HG02885 (cell line): ENCODE data around the gene CRTAC1.

Experiments used
- ATAC-seq: cut with Tn5 transposase; IDR thresholded peaks from one replicate; pipeline ENCODE4 v1.9.1; 2021; ENCODE audit warnings: mild to moderate bottlenecking; ENCODE audit not compliant: unreplicated experiment, poor library complexity

The CRTAC1 gene

DNA sequence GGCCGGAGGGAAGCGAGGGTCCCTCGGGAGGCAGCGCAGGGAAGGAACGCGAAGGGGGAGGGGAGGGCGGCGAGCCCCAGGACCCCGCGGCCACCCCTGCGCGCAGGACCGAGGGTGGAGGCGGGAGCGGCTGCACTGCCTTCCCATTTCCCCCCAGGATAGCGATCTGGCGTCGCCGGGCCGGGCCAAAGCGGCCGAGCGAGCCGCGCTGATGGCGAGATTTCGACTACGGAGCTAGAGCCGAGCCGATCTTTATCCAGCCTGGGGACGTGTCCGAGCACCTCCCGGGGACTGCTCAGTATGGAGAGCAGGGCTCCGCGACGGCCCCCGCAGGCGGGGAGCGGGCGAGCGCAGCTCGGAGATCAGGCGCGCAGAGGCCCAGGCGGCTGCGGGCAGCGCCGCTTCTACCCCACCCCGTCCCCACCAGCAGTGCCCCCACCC is 590 bp upstream of the CRTAC1 start:
- ATAC-seq: no peak

DNA sequence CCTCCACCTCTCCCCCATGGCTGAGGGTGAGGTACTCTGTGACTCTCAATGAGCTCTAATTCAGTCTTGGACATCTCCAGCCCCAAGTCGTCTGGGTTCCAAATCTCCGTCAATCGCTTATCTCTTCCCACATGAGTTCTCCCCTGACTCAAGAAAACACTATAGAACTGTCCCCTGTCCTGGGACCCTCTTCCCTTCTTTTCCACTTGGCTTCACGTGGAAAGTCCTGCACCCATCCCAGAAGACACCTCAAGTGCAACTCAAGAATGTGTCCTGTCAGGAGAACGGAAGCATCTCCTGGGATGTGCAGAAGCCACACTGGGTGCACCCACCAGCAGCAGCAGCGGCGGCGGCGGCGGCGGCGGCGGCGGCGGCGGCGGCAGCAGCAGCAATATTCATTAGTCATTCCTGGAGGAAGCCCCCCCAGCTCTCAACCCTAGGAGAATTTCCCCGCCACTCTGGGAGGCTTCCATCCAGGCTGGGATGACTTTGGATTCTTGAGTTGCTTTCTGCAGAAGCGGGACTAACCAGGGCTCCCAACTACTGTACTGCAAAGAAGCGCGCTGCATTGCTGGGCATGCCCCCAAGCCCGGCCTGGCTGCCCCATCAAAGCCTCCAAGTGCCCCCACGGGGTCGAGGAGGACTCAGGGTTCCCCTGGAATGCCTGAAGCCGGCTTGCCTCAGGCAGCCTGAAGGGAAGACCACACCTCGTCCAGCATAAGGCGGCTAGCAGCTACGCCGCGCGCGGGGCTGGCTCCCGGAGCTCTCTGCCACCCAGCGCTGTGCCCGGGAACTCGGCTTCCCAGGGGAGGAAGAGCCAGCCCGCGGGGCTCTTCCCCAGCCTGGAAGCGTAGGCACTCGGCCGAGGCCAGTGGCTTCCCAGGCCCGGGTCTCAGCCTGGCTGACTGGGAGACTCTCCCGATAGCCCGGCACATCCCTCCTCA is 1.0 kb downstream of the CRTAC1 start:
- no peak for ATAC-seq

DNA sequence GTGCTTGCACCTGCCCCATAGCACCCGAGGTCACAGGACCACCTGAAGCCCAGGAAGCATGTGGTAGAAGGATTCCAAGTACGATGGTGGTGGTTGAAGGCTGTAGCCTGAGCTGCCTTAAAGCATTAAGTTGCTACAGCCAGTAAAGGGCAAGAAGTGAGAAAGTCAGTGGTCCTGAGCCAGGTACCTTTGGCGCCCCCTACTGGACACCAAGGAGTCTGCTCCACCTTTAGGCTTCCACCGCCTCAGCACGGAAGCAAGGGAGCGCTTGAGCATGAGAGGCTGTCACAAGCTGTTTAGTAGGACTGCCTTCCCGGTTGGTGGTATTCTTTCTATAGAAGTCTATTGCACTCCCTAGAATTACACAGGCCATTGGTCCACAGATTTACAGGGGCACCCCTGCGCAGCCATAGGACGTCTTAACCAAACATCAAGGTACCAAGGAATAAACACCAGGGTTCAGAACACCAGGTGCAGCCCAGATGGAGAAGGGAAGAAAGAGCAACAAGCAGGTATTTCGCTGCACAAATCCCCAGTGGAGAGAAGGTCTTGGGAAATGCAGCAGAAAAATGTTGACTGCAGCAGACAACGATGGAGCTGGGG is 2.2 kb downstream of the CRTAC1 start:
- no peak for ATAC-seq

DNA sequence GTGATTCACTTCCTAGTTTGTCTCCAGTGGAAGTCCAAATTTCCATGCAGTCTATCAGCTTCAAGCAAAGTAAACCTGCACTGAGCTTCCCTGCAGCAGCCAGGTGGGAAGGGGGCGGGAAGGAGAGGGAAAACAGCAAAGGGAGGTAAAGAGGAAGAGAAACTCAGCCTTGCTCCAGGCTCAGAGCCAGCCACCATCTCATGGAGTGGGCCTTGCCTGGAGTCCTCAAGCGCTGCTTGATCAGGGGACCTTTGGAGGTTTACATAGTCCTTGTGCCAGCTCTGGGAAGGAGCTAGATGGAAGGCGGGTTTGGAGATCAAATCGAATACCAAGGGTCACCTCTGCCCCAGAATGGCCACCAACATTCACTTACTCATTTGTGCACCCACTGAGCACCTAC is 7.4 kb downstream of the CRTAC1 start:
- ATAC-seq: no peak

DNA sequence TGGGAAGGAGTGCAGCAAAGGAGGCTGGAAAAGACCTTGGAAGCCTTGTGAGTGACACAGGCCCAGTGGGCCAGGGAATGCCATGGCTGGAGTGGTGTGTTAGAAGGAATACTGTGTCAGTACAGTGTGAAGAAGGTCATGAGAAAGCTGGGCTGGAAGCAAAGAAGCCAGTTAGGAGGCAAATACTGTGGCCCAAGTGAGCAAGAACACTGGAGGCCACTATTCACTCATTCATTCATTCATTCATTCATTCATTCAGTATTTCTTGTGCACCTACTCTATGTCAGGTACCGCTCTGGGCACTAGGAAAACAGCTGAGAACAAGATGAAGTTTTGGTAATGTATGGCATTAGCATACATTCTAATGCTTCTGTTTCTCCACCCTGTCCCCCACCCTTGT is 9.6 kb downstream of the CRTAC1 start:
- no peak for ATAC-seq

DNA sequence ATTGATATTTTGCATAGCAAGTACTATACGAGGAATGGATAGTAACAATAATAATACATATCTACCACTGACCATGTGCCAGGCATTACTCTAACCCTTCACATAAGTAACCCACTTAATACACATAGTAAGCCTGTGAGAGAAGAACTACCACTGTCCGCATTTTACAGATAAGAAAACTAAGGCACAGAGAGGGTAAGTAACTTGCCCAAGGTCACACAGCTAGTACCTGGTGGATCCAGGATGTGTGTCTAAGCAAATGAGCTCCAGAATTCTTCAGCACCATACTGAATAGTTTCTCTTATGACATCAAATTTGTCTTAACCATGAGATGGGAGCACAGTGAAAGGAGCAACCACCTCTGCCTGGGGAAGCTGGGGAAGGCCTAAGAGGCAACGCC is 10.2 kb downstream of the CRTAC1 start:
- ATAC-seq: no peak

DNA sequence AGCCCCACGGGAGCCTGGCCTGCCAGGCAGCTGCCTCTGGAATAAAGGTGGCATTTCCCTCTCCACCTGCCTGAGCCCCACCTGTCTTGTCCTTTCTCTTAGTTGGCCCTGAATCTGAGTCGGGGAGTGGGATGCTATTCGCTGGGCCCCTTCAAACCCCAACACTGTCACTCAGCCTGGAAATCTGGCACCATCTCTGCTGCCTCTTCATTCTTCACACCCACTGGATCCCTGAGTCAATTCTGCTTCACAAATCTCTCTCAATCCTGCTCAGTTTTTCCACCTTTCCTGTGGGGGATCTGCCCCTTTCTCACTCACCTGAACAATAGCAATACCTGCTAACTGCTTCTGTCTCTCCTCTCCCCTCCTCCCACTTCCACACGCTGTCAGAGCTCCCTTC is 10.6 kb downstream of the CRTAC1 start:
- no peak for ATAC-seq

DNA sequence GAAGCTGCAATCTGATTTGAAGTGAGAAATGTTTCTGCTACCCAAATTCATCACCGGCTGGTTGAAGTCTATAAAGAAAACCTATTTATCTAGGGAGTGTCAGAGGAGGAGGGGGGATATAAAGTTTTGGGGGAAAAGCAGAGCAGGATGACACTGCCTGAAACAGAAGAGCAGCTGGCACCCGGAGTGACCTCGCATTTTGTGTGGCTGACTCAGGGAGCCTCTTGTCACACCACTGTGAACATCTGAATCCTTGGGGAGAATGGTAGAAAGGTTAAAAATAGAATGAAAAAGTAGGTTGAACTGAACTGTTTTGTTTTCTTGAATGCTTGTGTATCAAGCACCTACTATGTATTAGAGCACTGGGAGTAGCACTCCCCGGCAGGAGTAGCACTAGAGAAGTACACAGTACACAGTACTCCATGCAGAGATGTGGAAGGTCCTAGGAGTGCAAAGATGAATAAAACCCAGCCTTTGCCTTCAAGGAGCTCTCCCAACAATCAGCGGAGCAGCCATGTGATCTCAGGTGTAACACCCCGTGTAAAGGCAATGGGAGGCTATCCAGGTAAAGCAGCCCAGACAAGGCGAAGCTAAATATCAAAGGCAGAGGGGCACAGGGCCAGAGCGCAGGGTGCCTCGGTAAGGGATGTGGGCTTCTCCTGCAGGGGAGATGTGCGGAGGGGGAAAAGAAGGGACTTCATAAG is 13.5 kb downstream of the CRTAC1 start:
- ATAC-seq: no peak

DNA sequence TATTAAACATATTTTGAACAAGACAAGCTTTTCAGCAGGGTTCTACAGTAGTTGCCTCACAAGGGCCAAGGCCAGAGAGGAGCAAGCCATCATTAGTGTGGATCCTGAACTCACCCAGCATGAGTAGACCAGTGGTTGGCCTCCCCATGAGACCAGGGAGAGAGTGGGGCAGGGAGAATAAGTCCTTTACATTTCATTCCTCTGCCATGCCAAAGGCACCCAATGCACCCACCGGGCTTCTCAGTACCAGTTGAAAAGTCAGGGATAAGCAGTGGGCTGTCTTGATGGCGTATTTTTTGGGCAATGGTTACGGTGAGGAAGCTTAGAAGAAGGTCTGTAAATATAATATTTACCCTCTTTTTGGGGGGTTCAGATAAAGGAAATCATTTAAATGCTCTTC is 16.6 kb downstream of the CRTAC1 start:
- ATAC-seq: no peak

DNA sequence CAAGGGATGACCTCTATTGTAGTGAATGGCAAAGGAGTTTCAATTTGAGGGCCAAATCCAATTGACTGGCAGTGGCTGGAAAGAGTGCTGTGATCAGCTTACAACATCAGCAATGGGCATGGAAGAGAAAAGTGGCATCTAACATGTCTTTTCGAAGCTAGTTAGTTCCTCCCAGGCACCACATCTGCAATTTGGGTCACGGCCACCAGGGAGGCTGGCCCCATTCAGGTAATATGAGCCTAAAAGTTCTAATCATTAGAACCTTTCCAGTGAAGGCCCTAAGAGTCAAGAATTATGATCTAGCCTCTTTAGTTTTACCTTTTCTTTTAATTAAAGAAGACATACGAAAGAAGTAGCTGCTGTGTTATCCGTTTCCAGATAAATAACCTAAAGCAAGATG is 17.3 kb downstream of the CRTAC1 start:
- no peak for ATAC-seq

DNA sequence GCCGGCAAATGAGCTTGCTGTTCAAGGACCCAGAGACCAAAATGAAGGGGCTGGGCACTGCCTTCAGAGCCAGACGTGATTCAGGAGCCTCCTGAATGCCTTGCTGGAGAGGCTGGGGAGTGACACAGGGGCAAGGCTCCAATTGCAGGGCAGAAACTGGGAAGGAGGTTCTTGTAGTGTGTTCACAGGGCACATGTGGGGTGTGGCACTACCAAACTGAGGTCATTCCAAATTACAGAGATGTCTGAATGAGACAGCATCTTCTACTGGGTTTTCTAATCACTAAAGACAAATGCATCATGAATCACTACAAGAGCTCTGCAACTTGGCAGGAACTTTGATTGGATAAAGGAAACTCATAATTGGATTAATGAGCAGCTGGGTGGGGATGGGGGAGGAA is 17.8 kb downstream of the CRTAC1 start:
- no peak for ATAC-seq

DNA sequence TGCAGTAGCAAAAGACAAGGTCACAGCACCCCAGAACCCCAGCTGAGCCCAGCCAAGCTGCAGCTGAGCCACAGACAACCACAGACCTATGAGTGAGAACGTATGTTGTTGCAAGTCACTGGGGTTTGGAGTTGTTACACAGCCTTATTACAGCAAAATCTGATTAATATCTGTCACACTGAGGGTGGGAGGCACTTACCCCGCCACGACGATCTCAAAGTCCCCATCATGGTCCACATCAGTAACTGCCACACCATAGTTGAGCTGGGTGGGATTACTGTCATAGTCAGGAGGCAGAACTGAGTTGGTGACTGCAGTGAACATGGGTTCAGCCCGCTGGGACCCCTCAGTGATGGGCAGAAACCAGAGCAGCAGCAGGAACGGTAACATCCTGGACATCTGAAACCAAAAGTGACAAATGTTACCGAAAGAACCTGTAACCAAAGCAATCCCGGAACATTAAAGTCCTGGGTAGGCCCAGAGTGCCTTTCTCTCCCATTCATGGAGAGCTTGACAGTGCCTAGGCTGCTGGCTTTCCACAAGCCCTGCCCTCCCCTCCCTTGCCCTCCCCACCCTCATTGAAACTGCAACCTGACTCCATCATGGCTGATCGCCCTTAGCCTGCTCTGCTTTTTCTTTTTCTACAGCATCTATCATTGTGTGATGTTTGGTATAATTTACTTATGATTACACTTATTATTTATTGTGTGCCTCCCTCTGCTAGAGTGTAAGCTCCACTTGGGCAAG is 19.3 kb downstream of the CRTAC1 start:
- no peak for ATAC-seq

DNA sequence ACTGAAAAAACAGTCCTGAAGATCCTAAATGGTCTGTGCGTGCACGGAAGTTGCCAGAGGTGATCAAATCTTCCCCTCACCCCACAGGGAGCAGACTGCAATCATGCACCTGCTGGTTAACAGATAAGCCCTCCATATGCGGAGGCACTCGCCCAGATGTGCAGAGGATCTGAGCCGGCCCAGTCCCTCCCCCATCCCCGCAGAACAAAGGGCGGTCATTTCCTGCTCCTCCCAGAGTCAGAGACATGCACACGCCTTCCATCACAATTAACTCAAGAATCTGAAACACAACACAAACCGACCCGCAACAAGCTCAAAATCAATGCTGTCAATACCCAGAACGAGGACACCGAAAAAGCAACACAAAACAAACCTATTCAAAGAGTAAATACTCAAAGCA is 24.2 kb downstream of the CRTAC1 start:
- no peak for ATAC-seq

DNA sequence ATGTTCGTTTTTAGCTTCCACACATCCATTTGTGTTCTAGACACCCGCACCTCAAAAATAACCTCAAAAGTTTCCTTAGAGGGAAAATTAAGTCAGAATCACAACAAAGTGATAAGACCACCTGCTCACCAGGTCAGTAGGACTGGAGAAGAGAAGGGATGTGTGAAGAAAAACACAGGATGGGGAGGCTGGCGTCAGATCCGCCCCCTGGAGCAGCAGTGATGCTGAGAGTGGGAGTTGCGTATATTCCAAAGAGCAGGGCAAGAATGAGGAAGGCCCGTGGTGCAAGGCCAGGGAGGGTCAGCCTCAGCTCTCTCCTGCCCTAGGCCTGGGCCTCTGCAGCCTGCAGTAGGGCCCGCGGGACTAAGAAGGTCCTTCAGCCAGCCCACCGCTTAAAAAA is 28.7 kb downstream of the CRTAC1 start:
- no peak for ATAC-seq

DNA sequence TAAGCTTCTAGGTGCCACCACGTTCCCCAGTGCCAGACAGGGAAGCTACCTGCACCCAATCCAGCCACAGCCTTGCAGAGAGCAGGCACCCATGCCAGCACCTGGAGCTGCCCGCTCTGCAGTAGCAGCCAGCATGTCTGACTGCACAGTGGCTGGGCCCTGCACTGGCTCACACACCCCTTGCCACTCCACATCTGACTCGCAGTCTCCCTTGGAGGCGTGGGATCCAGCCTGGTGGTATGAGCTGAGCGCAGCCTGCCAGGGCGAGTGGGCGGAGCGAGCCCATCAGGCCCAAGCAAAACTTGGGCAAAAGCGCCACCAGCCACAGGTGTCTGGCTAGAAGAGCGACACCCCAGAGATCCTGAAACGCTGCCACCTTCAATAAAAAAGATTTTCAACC is 30.1 kb downstream of the CRTAC1 start:
- ATAC-seq: no peak

DNA sequence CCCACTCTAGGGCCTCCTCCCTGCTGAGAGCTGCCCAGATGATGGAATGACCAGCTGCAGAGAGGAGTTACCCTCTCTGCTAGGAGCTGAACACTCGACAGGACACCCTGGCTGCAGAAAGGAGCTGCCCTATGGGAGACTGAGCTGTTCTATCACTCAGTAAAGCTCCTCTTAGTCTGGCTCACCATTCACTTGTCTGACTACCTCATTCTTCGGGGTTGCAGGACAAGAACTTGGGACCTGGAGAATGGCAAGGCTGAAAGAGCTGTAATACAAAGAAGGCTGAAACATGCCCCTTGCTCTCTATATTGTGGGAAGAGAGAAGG is 30.5 kb downstream of the CRTAC1 start:
- ATAC-seq: no peak

DNA sequence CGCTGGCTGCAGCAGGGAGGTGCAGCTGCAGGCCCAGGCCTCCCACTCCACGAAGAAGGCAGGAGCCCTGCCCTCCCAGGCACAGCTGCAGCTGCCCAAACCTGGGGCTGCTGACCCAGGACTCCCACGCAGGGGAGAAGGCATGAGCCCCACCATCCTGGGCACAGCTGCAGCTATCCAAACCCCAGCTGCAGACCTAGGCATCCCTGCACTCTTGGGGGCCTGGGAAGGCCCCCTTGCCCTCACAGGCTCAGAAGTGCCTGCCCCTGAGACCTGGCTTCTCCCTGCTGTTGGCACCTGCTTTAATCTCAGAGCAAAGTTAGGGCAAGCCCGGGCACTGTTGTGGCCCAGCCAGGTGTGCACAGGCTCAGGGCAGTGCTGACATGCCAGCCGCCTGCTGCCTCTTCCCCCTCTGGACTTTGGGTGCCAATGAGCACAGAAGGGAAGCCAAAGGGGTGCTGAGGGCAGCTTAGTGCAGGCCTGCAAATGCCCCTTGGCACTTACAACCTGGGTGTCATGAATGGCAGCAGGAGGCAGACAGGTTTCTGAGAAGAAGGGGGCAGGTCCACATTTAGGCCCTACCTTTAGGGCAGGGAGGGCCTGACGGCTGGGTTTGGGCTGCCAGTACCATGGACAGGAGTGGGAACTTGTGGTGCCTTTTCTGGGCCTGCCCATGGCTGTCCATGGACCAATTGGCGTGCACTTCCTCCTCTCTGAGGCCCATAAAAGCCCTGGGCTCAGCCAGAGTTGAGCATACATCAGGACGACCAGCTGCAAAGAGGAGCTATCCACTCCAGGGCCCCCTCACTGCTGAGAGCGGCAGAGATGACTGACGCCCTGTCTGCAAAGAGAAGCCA is 31.1 kb downstream of the CRTAC1 start:
- ATAC-seq: no peak

DNA sequence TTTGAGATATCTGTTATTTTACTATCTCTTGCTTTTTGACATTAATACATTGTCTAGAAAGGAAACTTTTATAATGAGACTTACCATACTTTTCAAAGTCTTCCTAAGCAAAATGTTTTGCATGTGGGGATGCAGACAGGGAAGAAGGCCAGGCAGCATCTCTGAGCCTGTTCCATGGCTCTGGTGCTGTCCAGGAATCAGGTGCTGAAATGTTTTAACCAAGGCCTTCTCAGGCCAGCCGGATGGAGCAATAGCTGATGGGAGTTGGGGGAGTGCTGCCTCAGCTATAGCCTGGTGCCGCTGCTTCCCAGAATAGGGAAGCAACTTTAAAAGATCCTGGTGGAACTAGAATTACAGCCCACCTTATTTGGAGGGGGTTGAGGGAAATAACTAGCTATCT is 38.5 kb downstream of the CRTAC1 start:
- ATAC-seq: no peak

DNA sequence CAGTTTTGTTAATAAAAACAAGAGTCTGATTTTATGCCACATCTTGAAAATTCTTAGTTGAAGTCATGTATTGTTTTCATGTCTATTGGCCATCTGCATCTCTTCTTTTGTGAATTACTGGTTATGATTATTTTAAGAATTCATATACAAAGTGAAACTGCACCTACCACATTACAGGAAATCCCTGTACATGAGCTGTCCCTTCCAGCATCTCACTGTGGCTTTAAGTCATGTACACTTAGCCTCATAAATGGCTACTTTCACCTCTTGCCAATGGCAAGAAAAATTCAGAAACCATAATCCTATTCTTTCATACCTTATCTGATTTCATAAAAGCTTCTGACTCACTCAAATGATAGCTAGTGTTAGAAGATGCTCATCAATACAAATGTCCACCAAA is 48.6 kb downstream of the CRTAC1 start:
- no peak for ATAC-seq

DNA sequence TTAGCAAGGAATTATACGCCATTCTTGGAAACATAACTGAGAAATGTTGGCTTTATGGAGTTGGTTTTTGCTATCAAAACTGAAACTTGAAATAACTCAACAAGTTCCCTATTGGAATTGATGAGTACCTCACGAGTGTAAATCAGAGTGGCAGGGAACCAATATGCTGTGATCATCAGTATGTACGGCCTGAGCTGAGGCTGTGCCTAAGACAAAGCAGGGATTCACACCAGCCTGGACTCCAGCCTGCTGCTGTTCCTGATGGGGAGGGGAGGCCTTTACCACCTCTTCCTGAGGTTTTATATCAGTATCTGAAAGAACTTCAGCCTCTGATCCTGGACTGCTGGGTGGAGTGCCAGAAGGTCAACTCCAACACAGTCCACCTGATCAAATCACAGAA is 52.7 kb downstream of the CRTAC1 start:
- ATAC-seq: no peak
